HepG2 (cell line): ENCODE data around the gene ALDH18A1. TPM values are rescaled to one million over a fixed set of nuclear protein-coding genes. Genes with fewer than 3 reads are reported as not detected.

Experiments used
- ATRX ChIP-seq: sonication (generic); formaldehyde crosslinking; IDR thresholded peaks from 2 replicates; pipeline ENCODE4 v1.4.0; 2020; ENCODE audit warnings: missing genetic modification reagents, borderline replicate concordance
- BCL6 ChIP-seq: IDR thresholded peaks from 2 replicates; pipeline ENCODE4 v1.6.1; 2016; ENCODE audit warnings: missing genetic modification reagents, missing compliant biosample characterization
- BHLHE40 ChIP-seq: IDR thresholded peaks from 2 replicates; pipeline ENCODE4 v1.6.1; 2011; ENCODE audit warnings: low read length, improper control_type of control experiment
- EP300 ChIP-seq, 3 experiments: sonication (generic) in 1 of 3; formaldehyde crosslinking in 1 of 3; IDR thresholded peaks; 2 replicates each; pipeline versions ENCODE4 v1.5.1 to v1.6.1; 2011 to 2020; ENCODE audit warnings: low read depth in 2 of 3, low read length in 2 of 3, borderline replicate concordance in 1 of 3, improper control_type of control experiment in 1 of 3, mild to moderate bottlenecking in 1 of 3, missing genetic modification reagents in 1 of 3, moderate library complexity in 1 of 3
- KAT2B ChIP-seq: fragments of 150-350 bp; IDR thresholded peaks from 2 replicates; pipeline ENCODE4 v1.6.1; 2014; ENCODE audit warnings: low read depth, low read length, borderline replicate concordance
- MEF2D ChIP-seq: sonication (generic); formaldehyde crosslinking; IDR thresholded peaks from 2 replicates; pipeline ENCODE4 v1.5.1; 2020; ENCODE audit warnings: mild to moderate bottlenecking, missing genetic modification reagents
- MLLT10 ChIP-seq: sonication (generic); formaldehyde crosslinking; IDR thresholded peaks from 2 replicates; pipeline ENCODE4 v1.4.0; 2020; ENCODE audit warnings: missing genetic modification reagents
- PHF21A ChIP-seq: sonication (generic); formaldehyde crosslinking; IDR thresholded peaks from 2 replicates; pipeline ENCODE4 v1.5.0; 2020; ENCODE audit warnings: mild to moderate bottlenecking, missing genetic modification reagents
- PHF8 ChIP-seq: sonication (generic); formaldehyde crosslinking; IDR thresholded peaks from 2 replicates; pipeline ENCODE4 v1.5.0; 2020; ENCODE audit warnings: missing genetic modification reagents
- SALL1 ChIP-seq: sonication (generic); formaldehyde crosslinking; IDR thresholded peaks from 2 replicates; pipeline ENCODE4 v1.8.0; 2022; ENCODE audit warnings: mild to moderate bottlenecking, missing genetic modification reagents
- SRSF4 ChIP-seq: fragments of 200-400 bp; formaldehyde crosslinking; IDR thresholded peaks from one replicate; pipeline ENCODE4 v1.6.1; 2018; ENCODE audit warnings: mild to moderate bottlenecking, low read depth, low read length, moderate library complexity; ENCODE audit not compliant: poor library complexity, severe bottlenecking
- ZFYVE20 ChIP-seq: sonication (generic); formaldehyde crosslinking; IDR thresholded peaks from 2 replicates; pipeline ENCODE4 v1.8.0; 2023; ENCODE audit warnings: low read depth, mild to moderate bottlenecking, moderate library complexity, missing genetic modification reagents, borderline replicate concordance
- ZMYM4 ChIP-seq: sonication (generic); formaldehyde crosslinking; IDR thresholded peaks from 2 replicates; pipeline ENCODE4 v1.8.1; 2023; ENCODE audit warnings: mild to moderate bottlenecking, missing genetic modification reagents
- ZNF10 ChIP-seq: sonication (generic); formaldehyde crosslinking; IDR thresholded peaks from 2 replicates; pipeline ENCODE4 v1.4.0; 2020; ENCODE audit warnings: mild to moderate bottlenecking, low read depth, missing genetic modification reagents, borderline replicate concordance
- ZNF138 ChIP-seq: sonication (generic); formaldehyde crosslinking; IDR thresholded peaks from 2 replicates; pipeline ENCODE4 v1.5.0; 2020; ENCODE audit warnings: mild to moderate bottlenecking, low read depth, missing genetic modification reagents
- ZNF264 ChIP-seq: sonication (generic); formaldehyde crosslinking; IDR thresholded peaks from 2 replicates; pipeline ENCODE4 v1.4.0; 2020; ENCODE audit warnings: missing genetic modification reagents
- ZNF296 ChIP-seq: sonication (generic); formaldehyde crosslinking; conservative IDR thresholded peaks from 2 replicates; pipeline ENCODE4 v1.5.0; 2020; ENCODE audit warnings: mild to moderate bottlenecking, missing genetic modification reagents
- ZNF563 ChIP-seq: sonication (generic); formaldehyde crosslinking; IDR thresholded peaks from 2 replicates; pipeline ENCODE4 v1.8.0; 2022; ENCODE audit warnings: mild to moderate bottlenecking, moderate library complexity, missing genetic modification reagents
- ZNF567 ChIP-seq: sonication (generic); formaldehyde crosslinking; IDR thresholded peaks from 2 replicates; pipeline ENCODE4 v1.8.1; 2023; ENCODE audit warnings: mild to moderate bottlenecking, missing genetic modification reagents, borderline replicate concordance
- ZNF75D ChIP-seq: sonication (generic); formaldehyde crosslinking; IDR thresholded peaks from 2 replicates; pipeline ENCODE4 v1.8.1; 2023; ENCODE audit warnings: missing genetic modification reagents, mild to moderate bottlenecking, borderline replicate concordance
- ZSCAN20 ChIP-seq: sonication (generic); formaldehyde crosslinking; IDR thresholded peaks from 2 replicates; pipeline ENCODE4 v1.4.0; 2020; ENCODE audit warnings: missing genetic modification reagents, mild to moderate bottlenecking, borderline replicate concordance
- polyA plus RNA-seq, 8 experiments: library from polyadenylated mRNA; depleted of rRNA in 3 of 8; stranded (reverse) in 7 of 8; unstranded in 1 of 8; fragments of >200 nt; fragmentation: Illumina TruSeq in 4 of 8; extraction: Trizol in 4 of 8; gene quantifications; 2 replicates each; pipeline versions ENCODE4 v1.2.1 to v1.2.3, GENCODE V29; 2011 to 2016; ENCODE audit warnings: low read depth in 4 of 8, missing spikeins in 1 of 8, mixed read lengths in 1 of 8; ENCODE audit not compliant: insufficient read depth in 1 of 8
- total RNA-seq, 5 experiments: library from RNA; depleted of rRNA; stranded (reverse); fragments of >200 nt; fragmentation: Illumina TruSeq; extraction: Trizol; gene quantifications; 2 replicates each; pipeline ENCODE4 v1.2.3, GENCODE V29; 2016; ENCODE audit warnings: low read depth in 1 of 5
- TF ChIP-seq, protein P1 (sequence below): sonication (generic); formaldehyde crosslinking; IDR thresholded peaks from 2 replicates; pipeline ENCODE4 v1.8.1; 2022; ENCODE audit warnings: mild to moderate bottlenecking, missing genetic modification reagents
- TF ChIP-seq, protein P2 (sequence below): sonication (generic); formaldehyde crosslinking; IDR thresholded peaks from 2 replicates; pipeline ENCODE4 v1.8.1; 2023; ENCODE audit warnings: missing genetic modification reagents, mild to moderate bottlenecking, borderline replicate concordance
- TF ChIP-seq, protein P3 (sequence below): sonication (generic); formaldehyde crosslinking; IDR thresholded peaks from 2 replicates; pipeline ENCODE4 v1.4.0; 2020; ENCODE audit warnings: missing genetic modification reagents
- TF ChIP-seq, protein P4 (sequence below): sonication (generic); formaldehyde crosslinking; IDR thresholded peaks from 2 replicates; pipeline ENCODE4 v1.4.0; 2020; ENCODE audit warnings: mild to moderate bottlenecking, missing genetic modification reagents

ALDH18A1 gene
- total and polyA plus RNA-seq, 2 of the 13 experiments (the other 11 are each of a cell fraction or from before 2014, with no cell fraction given), result 180 to 263 TPM

DNA sequence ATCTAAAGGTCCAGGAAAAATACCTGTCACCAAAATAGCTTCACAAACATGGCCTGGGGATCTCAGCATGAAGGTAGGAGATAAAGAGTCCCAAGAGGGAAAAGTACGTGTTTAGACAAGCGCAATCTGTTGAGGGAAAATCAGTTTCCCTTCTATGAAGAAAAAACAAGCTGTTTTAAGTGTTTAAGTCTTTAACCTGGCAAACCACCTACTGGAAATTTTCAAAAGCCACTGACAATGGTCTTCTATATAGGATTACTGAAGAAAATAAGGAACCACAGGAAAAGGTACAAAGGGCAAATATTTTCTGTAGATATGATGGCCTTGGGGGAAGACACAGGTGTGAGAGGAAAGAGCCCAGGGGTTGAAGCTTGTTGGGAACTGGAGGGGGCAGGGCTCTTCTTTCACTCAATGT, 21.2 kb downstream of the ALDH18A1 start (continued):
- TF ChIP-seq, protein P1, sequence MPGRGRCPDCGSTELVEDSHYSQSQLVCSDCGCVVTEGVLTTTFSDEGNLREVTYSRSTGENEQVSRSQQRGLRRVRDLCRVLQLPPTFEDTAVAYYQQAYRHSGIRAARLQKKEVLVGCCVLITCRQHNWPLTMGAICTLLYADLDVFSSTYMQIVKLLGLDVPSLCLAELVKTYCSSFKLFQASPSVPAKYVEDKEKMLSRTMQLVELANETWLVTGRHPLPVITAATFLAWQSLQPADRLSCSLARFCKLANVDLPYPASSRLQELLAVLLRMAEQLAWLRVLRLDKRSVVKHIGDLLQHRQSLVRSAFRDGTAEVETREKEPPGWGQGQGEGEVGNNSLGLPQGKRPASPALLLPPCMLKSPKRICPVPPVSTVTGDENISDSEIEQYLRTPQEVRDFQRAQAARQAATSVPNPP (CRISPR knock-in tag), result no peak
- no peak for TF ChIP-seq ZNF567 (CRISPR knock-in tag)
- no peak for TF ChIP-seq ZNF138
- TF ChIP-seq MLLT10 (CRISPR knock-in tag), result no peak
- TF ChIP-seq ZNF296 (CRISPR knock-in tag), result no peak
- TF ChIP-seq ZNF10 (CRISPR knock-in tag), result no peak
- peak; percentile 51; the same call in 1 of the 2 replicates for TF ChIP-seq ZMYM4 (CRISPR knock-in tag)
- TF ChIP-seq BHLHE40, result no peak
- TF ChIP-seq, protein P2, sequence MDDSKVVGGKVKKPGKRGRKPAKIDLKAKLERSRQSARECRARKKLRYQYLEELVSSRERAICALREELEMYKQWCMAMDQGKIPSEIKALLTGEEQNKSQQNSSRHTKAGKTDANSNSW (CRISPR knock-in tag), result no peak
- no peak for TF ChIP-seq PHF8 (CRISPR knock-in tag)
- no peak for TF ChIP-seq ATRX (CRISPR knock-in tag)
- peak; percentile 90 for TF ChIP-seq SALL1 (CRISPR knock-in tag)
- TF ChIP-seq SRSF4, result no peak
- TF ChIP-seq, protein P3, sequence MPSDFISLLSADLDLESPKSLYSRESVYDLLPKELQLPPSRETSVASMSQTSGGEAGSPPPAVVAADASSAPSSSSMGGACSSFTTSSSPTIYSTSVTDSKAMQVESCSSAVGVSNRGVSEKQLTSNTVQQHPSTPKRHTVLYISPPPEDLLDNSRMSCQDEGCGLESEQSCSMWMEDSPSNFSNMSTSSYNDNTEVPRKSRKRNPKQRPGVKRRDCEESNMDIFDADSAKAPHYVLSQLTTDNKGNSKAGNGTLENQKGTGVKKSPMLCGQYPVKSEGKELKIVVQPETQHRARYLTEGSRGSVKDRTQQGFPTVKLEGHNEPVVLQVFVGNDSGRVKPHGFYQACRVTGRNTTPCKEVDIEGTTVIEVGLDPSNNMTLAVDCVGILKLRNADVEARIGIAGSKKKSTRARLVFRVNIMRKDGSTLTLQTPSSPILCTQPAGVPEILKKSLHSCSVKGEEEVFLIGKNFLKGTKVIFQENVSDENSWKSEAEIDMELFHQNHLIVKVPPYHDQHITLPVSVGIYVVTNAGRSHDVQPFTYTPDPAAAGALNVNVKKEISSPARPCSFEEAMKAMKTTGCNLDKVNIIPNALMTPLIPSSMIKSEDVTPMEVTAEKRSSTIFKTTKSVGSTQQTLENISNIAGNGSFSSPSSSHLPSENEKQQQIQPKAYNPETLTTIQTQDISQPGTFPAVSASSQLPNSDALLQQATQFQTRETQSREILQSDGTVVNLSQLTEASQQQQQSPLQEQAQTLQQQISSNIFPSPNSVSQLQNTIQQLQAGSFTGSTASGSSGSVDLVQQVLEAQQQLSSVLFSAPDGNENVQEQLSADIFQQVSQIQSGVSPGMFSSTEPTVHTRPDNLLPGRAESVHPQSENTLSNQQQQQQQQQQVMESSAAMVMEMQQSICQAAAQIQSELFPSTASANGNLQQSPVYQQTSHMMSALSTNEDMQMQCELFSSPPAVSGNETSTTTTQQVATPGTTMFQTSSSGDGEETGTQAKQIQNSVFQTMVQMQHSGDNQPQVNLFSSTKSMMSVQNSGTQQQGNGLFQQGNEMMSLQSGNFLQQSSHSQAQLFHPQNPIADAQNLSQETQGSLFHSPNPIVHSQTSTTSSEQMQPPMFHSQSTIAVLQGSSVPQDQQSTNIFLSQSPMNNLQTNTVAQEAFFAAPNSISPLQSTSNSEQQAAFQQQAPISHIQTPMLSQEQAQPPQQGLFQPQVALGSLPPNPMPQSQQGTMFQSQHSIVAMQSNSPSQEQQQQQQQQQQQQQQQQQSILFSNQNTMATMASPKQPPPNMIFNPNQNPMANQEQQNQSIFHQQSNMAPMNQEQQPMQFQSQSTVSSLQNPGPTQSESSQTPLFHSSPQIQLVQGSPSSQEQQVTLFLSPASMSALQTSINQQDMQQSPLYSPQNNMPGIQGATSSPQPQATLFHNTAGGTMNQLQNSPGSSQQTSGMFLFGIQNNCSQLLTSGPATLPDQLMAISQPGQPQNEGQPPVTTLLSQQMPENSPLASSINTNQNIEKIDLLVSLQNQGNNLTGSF, result no peak
- TF ChIP-seq, protein P4, sequence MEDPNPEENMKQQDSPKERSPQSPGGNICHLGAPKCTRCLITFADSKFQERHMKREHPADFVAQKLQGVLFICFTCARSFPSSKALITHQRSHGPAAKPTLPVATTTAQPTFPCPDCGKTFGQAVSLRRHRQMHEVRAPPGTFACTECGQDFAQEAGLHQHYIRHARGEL, result no peak
- TF ChIP-seq ZSCAN20 (CRISPR knock-in tag), result no peak
- TF ChIP-seq MEF2D (CRISPR knock-in tag), result peak; percentile 97
- TF ChIP-seq EP300 (IDR thresholded peaks at IDR 0.05; ENCODE audit: low read depth in 2 of 2, low read length in 2 of 2), result peak in 1 of 2 experiments; percentile 89; a peak in 2 of 4 replicates
- peak; percentile 81; the same call in 1 of the 2 replicates for TF ChIP-seq EP300 (CRISPR knock-in tag; IDR thresholded peaks at IDR 0.05; ENCODE audit: borderline replicate concordance)
- peak; percentile 33; the same call in 1 of the 2 replicates for TF ChIP-seq ZNF264 (CRISPR knock-in tag)
- TF ChIP-seq ZNF563, result no peak
- TF ChIP-seq ZFYVE20, result no peak
- peak; percentile 92 for TF ChIP-seq PHF21A
- no peak for TF ChIP-seq KAT2B
- TF ChIP-seq ZNF75D, result no peak
- peak; percentile 100 for TF ChIP-seq BCL6 (CRISPR knock-in tag)
